RPMI7951 (cell line): Measurements from ENCODE around the gene DKKL1. TPM values are rescaled to one million over a fixed set of nuclear protein-coding genes. Genes with fewer than 3 reads are reported as not detected.

Source experiments
- DNase-seq: peaks from one replicate; pipeline ENCODE4 v3.0.0-alpha.2; 2012; ENCODE audit warnings: low read depth
- total RNA-seq: library from RNA; depleted of rRNA; stranded (reverse); fragments of >200 nt; shearing (Covaris generic); gene quantifications from 2 replicates; pipeline ENCODE4 v1.2.3, GENCODE V29; 2014; rRNA removed

DKKL1 gene
- total RNA-seq, 1 experiment from 2014 or later: 0.24 TPM

GRCh38 chr19:49422407-49423070, 58.9 kb downstream of the DKKL1 start:
- peak; percentile 15 for DNase-seq

DNA sequence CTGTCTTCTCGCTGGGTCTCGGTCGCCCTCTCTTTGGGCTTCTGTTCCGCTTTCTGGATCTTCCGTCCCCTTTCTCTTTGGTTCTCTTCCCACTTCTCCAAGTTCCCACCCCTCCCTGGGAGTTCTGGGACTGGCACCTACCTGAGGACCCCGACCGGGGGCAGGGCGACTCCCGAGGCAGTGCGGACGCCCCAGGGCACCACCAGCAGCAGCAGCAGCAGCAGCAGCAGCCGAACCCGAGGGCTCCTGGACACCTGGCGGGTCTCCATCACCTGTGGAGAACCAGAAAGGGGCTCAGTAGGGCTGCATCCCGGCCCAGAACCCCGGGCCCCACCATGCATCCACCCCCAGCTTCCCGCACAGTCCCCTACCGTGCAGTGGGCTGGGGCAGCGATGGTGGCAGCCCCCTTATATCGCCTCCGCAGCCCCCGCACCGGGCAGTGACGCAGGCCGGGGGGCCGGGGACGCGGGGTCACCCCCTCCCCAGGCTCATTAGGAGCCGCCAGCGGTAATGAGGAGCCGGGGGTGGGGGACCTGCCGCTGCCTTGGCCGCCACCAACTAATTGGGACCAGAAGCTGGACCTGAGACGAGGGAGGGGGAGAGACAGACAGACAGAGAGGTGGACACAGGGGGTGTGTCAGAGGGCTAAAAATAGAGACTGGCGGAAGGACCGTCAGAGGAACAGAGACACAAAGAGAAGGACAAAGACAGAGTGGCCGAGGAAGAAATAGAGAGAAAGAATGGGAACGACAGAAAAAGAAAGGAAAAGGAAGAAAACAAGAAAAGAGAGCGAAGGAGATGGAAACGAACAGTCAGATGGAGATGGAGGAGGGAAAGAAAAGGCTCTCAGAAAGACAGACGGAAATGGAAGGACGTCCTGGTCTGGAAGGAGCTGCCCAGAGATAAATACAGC, 59.7 kb downstream of the DKKL1 start, which contains the start of gene PTH2:
TSS of gene PTH2 (minus strand) at position 371 of the 914 bp plus-strand sequence. CDS start at position 269, 102 bp downstream.
- DNase-seq: no peak

DNA sequence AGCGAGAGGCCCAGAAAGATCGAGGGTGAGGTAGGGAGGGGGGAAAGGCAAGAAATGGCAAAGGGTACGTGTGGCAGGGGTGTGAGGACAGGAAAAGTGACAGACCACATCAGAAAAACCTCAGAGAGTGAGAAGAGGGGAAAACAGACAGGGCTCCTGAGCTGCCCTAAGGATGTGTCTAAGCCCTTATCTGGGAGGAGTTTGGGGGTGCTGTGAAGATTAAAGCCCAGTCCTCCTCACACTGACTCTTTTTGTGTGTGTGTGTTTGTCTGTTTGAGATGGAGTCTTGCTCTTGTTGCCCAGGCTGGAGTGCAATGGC, 60.3 kb downstream of the DKKL1 start:
- no peak for DNase-seq

Other genes with a start within 250 kb of the DKKL1 start
- gene LIN7B, start 249.5 kb upstream of the DKKL1 start, total RNA-seq: 6.0 and 14.6 TPM in 2 replicates
- gene C19orf73, start 244.7 kb upstream of the DKKL1 start, total RNA-seq: 4.4 and 5.3 TPM in 2 replicates
- gene PPFIA3, start 244.3 kb upstream of the DKKL1 start, total RNA-seq: 8.3 and 10.4 TPM in 2 replicates
- under 0.01 TPM in 1 of 2 replicates, not detected in the other for gene HRC, start 208.5 kb upstream of the DKKL1 start, total RNA-seq
- gene TRPM4, start 206.1 kb upstream of the DKKL1 start, total RNA-seq: 8.3 and 9.7 TPM in 2 replicates
- gene SLC6A16, start 38.7 kb upstream of the DKKL1 start, total RNA-seq: 0.10 and 0.12 TPM in 2 replicates
- not detected in 2 replicates for gene CD37, start 28.5 kb upstream of the DKKL1 start, total RNA-seq
- gene TEAD2, start 1.5 kb upstream of the DKKL1 start, total RNA-seq: 34.2 and 36.4 TPM in 2 replicates
- gene KASH5, start 24.4 kb downstream of the DKKL1 start, total RNA-seq: not detected in 2 replicates
- not detected in 2 replicates for gene PTH2, start 59.6 kb downstream of the DKKL1 start, total RNA-seq
- not detected in 2 replicates for gene GFY, start 61.5 kb downstream of the DKKL1 start, total RNA-seq
- 0.84 and 1.9 TPM in 2 replicates for gene SLC17A7, start 77.7 kb downstream of the DKKL1 start, total RNA-seq
- 176 and 221 TPM in 2 replicates for gene PIH1D1, start 87.9 kb downstream of the DKKL1 start, total RNA-seq
- gene ALDH16A1, start 89.3 kb downstream of the DKKL1 start, total RNA-seq: 12.9 and 20.3 TPM in 2 replicates
- gene FLT3LG, start 110.3 kb downstream of the DKKL1 start, total RNA-seq: 8.0 and 12.7 TPM in 2 replicates
- 2,557 and 2,630 TPM in 2 replicates for gene RPL13A, start 123.7 kb downstream of the DKKL1 start, total RNA-seq
- 4,830 and 4,921 TPM in 2 replicates for gene RPS11, start 132.6 kb downstream of the DKKL1 start, total RNA-seq
- 14.7 and 22.9 TPM in 2 replicates for gene FCGRT, start 148.8 kb downstream of the DKKL1 start, total RNA-seq
- gene RCN3, start 164.1 kb downstream of the DKKL1 start, total RNA-seq: 145 and 157 TPM in 2 replicates
- gene NOSIP, start 216.7 kb downstream of the DKKL1 start, total RNA-seq: 159 TPM in 2 replicates
- gene PRRG2, start 217.4 kb downstream of the DKKL1 start, total RNA-seq: 0.10 TPM in 1 of 2 replicates, not detected in the other
- 1.1 and 2.3 TPM in 2 replicates for gene PRR12, start 227.3 kb downstream of the DKKL1 start, total RNA-seq